WTC11 (cell line): ENCODE data around the gene ZNF677. TPM values are rescaled to one million over a fixed set of nuclear protein-coding genes. Genes with fewer than 3 reads are reported as not detected.
A peak's percentile ranks its signal among the peaks of the same experiment; 100 is the strongest.

Experiments used
- ATAC-seq: fragments of 200-7000 bp; cut with Tn5 transposase; 2 replicates; pipeline ENCODE4 v1.10.0; 2021; ENCODE audit warnings: mild to moderate bottlenecking, moderate library complexity
- CTCF ChIA-PET: fragments of 300-600 bp; sonication (Branson Sonifier 250); formaldehyde crosslinking; loops from one replicate; lab custom pipeline; 2021; ENCODE audit warnings: antibody characterized with exemption; lab: Charles Lee
- POLR2A ChIA-PET: fragments of 350-600 bp; sonication (Branson Sonifier 250); formaldehyde crosslinking; loops from one replicate; lab custom pipeline; 2021; ENCODE audit warnings: antibody characterized with exemption; lab: Charles Lee
- DNase-seq: peaks from one replicate; pipeline ENCODE4 v3.0.0; 2021; ENCODE audit warnings: low spot score
- H3K27ac Mint-ChIP-seq: 2 replicates; pipeline ENCODE4 v1.8.0; 2021; ENCODE audit warnings: mixed read lengths
- H3K27me3 Mint-ChIP-seq: 2 replicates; pipeline ENCODE4 v1.8.0; 2021; ENCODE audit warnings: low read depth, mild to moderate bottlenecking, moderate library complexity, mixed read lengths
- H3K36me3 Mint-ChIP-seq: 2 replicates; pipeline ENCODE4 v1.8.0; 2021; ENCODE audit warnings: mixed read lengths
- H3K4me1 Mint-ChIP-seq: 2 replicates; pipeline ENCODE4 v1.8.0; 2022; ENCODE audit warnings: mixed read lengths
- H3K4me3 Mint-ChIP-seq: 2 replicates; pipeline ENCODE4 v1.8.0; 2021; ENCODE audit warnings: mild to moderate bottlenecking, moderate library complexity, mixed read lengths
- H3K9me3 Mint-ChIP-seq: 2 replicates; pipeline ENCODE4 v1.8.0; 2021; ENCODE audit warnings: mixed read lengths
- GABPB1 ChIP-seq: sonication (generic); formaldehyde crosslinking; IDR thresholded peaks from 2 replicates; pipeline ENCODE4 v1.8.1; 2023; ENCODE audit warnings: mild to moderate bottlenecking, missing genetic modification reagents
- NFE2L1 ChIP-seq: sonication (generic); formaldehyde crosslinking; IDR thresholded peaks from 2 replicates; pipeline ENCODE4 v1.8.1; 2023; ENCODE audit warnings: missing genetic modification reagents
- RORB ChIP-seq: fragments of 250-450 bp; sonication (Bioruptor Pico); IDR thresholded peaks from 2 replicates; pipeline ENCODE4 v1.9.0; 2021; ENCODE audit warnings: mild to moderate bottlenecking
- SMAD3 ChIP-seq: sonication (generic); formaldehyde crosslinking; IDR thresholded peaks from 2 replicates; pipeline ENCODE4 v1.8.0; 2022; ENCODE audit warnings: missing genetic modification reagents, mild to moderate bottlenecking, borderline replicate concordance
- ZNF121 ChIP-seq: sonication (generic); formaldehyde crosslinking; IDR thresholded peaks from 2 replicates; pipeline ENCODE4 v1.8.0; 2023; ENCODE audit warnings: missing genetic modification reagents
- total RNA-seq: library from RNA; stranded (reverse); gene quantifications from 3 replicates; pipeline ENCODE4 v1.2.3, GENCODE V29; 2021
- TF ChIP-seq, protein P1 (sequence below): sonication (generic); formaldehyde crosslinking; IDR thresholded peaks from 2 replicates; pipeline ENCODE4 v1.8.1; 2023; ENCODE audit warnings: mild to moderate bottlenecking, missing genetic modification reagents, moderate library complexity
- TF ChIP-seq, protein P2 (sequence below): sonication (generic); formaldehyde crosslinking; IDR thresholded peaks from 2 replicates; pipeline ENCODE4 v1.8.0; 2023; ENCODE audit warnings: mild to moderate bottlenecking, missing genetic modification reagents
- TF ChIP-seq, protein P3 (sequence below): fragments of 200-600 bp; IDR thresholded peaks from 2 replicates; pipeline ENCODE4 v1.8.0; 2022; ENCODE audit warnings: antibody characterized with exemption
- TF ChIP-seq, protein P4 (sequence below): sonication (generic); formaldehyde crosslinking; IDR thresholded peaks from 2 replicates; pipeline ENCODE4 v1.8.0; 2022; ENCODE audit warnings: missing genetic modification reagents
- TF ChIP-seq, protein P5 (sequence below): sonication (generic); formaldehyde crosslinking; IDR thresholded peaks from 2 replicates; pipeline ENCODE4 v1.8.1; 2022; ENCODE audit warnings: low read depth, mild to moderate bottlenecking, moderate library complexity, missing genetic modification reagents, borderline replicate concordance
- TF ChIP-seq, protein P6 (sequence below): fragments of 250-450 bp; sonication (Bioruptor Pico); IDR thresholded peaks from 2 replicates; pipeline ENCODE4 v1.9.0; 2021; ENCODE audit warnings: mild to moderate bottlenecking
- TF ChIP-seq, protein P7 (sequence below): fragments of 250-450 bp; sonication (Bioruptor Pico); IDR thresholded peaks from 2 replicates; pipeline ENCODE4 v1.9.0; 2021; ENCODE audit warnings: mild to moderate bottlenecking

Gene ZNF677
- total RNA-seq, 1 experiment from 2014 or later: 58.8 TPM

DNA sequence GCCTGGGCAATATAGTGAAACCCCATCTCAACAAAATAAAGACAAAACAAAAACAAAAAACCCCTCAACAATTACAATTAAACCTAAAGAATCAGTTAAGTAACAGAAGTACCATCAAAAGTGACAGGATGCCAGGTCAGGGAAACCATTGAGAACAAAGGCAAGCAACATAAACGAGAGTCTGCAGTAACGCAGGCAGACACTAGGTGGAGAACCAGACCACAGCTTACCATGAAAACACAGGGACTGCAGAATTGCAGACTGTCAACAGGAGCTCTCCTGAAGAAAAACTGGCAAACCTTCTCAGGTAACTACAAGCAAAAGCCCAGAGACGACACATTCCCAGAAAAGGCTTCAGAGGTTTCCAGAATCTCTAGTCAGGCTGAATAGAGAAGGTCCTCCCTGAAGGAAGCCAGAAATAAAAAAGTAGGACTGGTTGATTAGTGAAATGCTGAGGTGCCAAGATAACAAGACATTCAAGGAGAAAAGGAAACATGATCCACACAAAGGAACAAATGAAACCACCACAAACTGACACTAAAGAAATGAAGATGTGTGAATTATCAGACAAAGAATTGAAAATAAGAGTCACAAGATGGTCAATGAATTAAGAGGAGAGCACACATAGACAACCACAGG, 59.3 kb downstream of the ZNF677 start:
- CTCF ChIA-PET: interaction anchor here (0.6 to 2.0 kb wide), 37 partner anchors 10 to 1773 kb away, joined by 3 to 17 read pairs (median 5); partner anchors contain the start of genes ZNF347, ZNF525, ZNF677 and ZNF761
- H3K4me1 Mint-ChIP-seq: peaks cover 29% of the 10 kb centered on the region
- peaks cover 8% of the 10 kb centered on the region for H3K36me3 Mint-ChIP-seq
- peak; percentile 81 for DNase-seq
- TF ChIP-seq RORB (CRISPR knock-in tag): no peak
- TF ChIP-seq, protein P1, sequence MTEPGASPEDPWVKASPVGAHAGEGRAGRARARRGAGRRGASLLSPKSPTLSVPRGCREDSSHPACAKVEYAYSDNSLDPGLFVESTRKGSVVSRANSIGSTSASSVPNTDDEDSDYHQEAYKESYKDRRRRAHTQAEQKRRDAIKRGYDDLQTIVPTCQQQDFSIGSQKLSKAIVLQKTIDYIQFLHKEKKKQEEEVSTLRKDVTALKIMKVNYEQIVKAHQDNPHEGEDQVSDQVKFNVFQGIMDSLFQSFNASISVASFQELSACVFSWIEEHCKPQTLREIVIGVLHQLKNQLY (CRISPR knock-in tag): no peak
- TF ChIP-seq, protein P2, sequence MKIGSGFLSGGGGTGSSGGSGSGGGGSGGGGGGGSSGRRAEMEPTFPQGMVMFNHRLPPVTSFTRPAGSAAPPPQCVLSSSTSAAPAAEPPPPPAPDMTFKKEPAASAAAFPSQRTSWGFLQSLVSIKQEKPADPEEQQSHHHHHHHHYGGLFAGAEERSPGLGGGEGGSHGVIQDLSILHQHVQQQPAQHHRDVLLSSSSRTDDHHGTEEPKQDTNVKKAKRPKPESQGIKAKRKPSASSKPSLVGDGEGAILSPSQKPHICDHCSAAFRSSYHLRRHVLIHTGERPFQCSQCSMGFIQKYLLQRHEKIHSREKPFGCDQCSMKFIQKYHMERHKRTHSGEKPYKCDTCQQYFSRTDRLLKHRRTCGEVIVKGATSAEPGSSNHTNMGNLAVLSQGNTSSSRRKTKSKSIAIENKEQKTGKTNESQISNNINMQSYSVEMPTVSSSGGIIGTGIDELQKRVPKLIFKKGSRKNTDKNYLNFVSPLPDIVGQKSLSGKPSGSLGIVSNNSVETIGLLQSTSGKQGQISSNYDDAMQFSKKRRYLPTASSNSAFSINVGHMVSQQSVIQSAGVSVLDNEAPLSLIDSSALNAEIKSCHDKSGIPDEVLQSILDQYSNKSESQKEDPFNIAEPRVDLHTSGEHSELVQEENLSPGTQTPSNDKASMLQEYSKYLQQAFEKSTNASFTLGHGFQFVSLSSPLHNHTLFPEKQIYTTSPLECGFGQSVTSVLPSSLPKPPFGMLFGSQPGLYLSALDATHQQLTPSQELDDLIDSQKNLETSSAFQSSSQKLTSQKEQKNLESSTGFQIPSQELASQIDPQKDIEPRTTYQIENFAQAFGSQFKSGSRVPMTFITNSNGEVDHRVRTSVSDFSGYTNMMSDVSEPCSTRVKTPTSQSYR: no peak
- TF ChIP-seq, protein P3, sequence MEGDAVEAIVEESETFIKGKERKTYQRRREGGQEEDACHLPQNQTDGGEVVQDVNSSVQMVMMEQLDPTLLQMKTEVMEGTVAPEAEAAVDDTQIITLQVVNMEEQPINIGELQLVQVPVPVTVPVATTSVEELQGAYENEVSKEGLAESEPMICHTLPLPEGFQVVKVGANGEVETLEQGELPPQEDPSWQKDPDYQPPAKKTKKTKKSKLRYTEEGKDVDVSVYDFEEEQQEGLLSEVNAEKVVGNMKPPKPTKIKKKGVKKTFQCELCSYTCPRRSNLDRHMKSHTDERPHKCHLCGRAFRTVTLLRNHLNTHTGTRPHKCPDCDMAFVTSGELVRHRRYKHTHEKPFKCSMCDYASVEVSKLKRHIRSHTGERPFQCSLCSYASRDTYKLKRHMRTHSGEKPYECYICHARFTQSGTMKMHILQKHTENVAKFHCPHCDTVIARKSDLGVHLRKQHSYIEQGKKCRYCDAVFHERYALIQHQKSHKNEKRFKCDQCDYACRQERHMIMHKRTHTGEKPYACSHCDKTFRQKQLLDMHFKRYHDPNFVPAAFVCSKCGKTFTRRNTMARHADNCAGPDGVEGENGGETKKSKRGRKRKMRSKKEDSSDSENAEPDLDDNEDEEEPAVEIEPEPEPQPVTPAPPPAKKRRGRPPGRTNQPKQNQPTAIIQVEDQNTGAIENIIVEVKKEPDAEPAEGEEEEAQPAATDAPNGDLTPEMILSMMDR: peak; percentile 81
- peak overlapping the region; percentile 24 for H3K4me3 Mint-ChIP-seq
- peak overlapping the region; percentile 35; the same call in 1 of the 2 replicates for H3K27ac Mint-ChIP-seq
- peaks cover 28% of the 10 kb centered on the region for H3K27me3 Mint-ChIP-seq
- peak; percentile 36 for ATAC-seq
- H3K9me3 Mint-ChIP-seq: peaks cover 9% of the 10 kb centered on the region
- POLR2A ChIA-PET: no interaction called here

DNA sequence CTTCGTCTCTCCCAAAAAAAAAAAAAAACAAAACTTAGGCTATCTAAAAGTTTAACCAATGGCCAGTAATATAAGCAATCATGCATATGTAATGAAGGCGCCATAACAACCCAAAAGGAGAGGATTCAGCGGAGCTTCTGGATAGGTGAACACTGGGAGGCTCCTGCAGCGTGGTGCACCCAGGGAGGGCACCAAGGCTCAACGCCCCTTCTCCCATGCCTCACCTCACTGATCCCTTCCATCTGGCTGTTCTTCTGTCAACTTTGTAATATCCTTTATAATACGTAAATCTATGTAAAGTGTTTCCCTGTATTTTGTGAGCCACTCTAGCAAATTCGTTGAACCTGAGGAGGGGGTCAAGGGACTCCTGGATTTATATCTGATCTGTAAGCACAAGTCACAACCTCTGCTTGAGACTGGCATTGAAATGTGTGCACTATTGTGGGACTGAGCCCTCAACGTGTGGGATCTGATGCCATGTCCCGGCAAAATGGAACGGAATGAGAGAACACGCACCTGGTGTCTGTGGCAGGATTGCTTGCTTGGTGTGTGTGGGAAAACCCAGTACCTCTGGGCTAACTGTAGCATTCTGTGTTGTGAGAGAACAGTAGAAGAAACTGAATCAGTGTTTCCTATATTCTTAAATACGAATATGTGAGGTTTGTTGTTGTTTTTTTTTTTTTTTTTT, 61.0 kb downstream of the ZNF677 start:
- no peaks in the 10 kb centered on the region for H3K9me3 Mint-ChIP-seq
- peaks cover 28% of the 10 kb centered on the region for H3K27me3 Mint-ChIP-seq
- DNase-seq (no peak), ATAC-seq (peak; percentile 5)
- no peak overlapping the region for H3K27ac Mint-ChIP-seq
- peak overlapping the region; percentile 96 for H3K4me3 Mint-ChIP-seq
- POLR2A ChIA-PET: no interaction called here
- TF ChIP-seq SMAD3 (CRISPR knock-in tag) (no peak), ZNF121 (CRISPR knock-in tag) (peak; percentile 95)
- TF ChIP-seq, all 79 proteins: peak for 1
- Mint-ChIP-seq H3K36me3 (no peaks in the 10 kb centered on the region), H3K4me1 (peaks cover 29% of the 10 kb centered on the region)
- CTCF ChIA-PET: no interaction called here

DNA sequence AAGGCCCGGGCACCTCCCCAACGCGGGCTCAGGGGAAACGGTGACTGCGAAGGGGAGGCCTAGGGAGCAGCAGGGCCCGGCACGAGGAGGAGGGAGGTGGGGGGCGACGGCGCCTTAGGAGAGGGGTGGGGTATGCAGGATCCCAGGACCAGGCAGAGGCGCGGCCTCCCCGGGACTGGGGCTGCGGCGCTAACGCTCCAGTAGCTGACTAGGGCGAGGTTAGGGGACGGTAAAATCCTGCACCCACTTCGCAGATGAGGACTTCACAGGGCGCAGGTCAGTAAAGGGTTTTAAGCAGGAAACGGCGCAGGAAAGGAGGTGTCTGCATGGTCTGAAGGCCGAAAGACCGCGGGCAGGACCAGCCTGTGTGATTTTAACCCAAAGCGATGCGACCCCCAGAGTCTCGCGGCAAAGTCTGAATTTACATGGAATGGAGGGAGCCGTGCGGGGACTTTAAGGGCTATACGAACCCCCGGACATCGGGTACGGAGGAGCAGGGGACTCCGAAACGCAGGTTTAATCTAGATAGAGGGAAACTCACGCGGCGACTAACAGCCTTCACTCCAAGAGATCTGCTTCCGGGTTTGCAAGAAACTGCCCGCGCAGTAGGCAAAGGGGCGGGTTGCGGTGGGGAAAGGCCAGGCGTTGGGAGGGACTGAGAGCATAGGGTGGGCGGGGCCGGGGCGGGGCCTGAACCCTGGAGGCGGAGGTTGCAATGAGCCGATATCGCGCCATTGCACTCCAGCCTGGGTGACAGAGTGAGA, 61.7 kb downstream of the ZNF677 start, which contains the start of gene ZNF665:
Gene ZNF665 (minus strand): TSS at position 588 of the 764 bp plus-strand sequence. CDS start 10,460 bp downstream, outside the sequence.
- Mint-ChIP-seq H3K4me1 (peaks cover 29% of the 10 kb centered on the region), H3K4me3 (peak within 1 kb of the TSS; percentile 96), H3K27ac (peak within 1 kb of the TSS; percentile 70), H3K27me3 (peaks cover 26% of the 10 kb centered on the region), H3K9me3 (no peaks in the 10 kb centered on the region), H3K36me3 (no peaks in the 10 kb centered on the region)
- peak; percentile 87 for DNase-seq
- peak; percentile 75 for ATAC-seq
- POLR2A ChIA-PET: no interaction called here
- CTCF ChIA-PET: interaction anchor here (1.3 kb wide), 1 partner anchor 116 kb away, joined by 4 read pairs; no protein-coding TSS in a partner anchor
- TF ChIP-seq, protein P4, sequence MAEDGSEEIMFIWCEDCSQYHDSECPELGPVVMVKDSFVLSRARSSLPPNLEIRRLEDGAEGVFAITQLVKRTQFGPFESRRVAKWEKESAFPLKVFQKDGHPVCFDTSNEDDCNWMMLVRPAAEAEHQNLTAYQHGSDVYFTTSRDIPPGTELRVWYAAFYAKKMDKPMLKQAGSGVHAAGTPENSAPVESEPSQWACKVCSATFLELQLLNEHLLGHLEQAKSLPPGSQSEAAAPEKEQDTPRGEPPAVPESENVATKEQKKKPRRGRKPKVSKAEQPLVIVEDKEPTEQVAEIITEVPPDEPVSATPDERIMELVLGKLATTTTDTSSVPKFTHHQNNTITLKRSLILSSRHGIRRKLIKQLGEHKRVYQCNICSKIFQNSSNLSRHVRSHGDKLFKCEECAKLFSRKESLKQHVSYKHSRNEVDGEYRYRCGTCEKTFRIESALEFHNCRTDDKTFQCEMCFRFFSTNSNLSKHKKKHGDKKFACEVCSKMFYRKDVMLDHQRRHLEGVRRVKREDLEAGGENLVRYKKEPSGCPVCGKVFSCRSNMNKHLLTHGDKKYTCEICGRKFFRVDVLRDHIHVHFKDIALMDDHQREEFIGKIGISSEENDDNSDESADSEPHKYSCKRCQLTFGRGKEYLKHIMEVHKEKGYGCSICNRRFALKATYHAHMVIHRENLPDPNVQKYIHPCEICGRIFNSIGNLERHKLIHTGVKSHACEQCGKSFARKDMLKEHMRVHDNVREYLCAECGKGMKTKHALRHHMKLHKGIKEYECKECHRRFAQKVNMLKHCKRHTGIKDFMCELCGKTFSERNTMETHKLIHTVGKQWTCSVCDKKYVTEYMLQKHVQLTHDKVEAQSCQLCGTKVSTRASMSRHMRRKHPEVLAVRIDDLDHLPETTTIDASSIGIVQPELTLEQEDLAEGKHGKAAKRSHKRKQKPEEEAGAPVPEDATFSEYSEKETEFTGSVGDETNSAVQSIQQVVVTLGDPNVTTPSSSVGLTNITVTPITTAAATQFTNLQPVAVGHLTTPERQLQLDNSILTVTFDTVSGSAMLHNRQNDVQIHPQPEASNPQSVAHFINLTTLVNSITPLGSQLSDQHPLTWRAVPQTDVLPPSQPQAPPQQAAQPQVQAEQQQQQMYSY (CRISPR knock-in tag): peak; percentile 39; the same call in 1 of the 2 replicates
- TF ChIP-seq, protein P5, sequence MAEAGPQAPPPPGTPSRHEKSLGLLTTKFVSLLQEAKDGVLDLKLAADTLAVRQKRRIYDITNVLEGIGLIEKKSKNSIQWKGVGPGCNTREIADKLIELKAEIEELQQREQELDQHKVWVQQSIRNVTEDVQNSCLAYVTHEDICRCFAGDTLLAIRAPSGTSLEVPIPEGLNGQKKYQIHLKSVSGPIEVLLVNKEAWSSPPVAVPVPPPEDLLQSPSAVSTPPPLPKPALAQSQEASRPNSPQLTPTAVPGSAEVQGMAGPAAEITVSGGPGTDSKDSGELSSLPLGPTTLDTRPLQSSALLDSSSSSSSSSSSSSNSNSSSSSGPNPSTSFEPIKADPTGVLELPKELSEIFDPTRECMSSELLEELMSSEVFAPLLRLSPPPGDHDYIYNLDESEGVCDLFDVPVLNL (CRISPR knock-in tag): no peak
- TF ChIP-seq NFE2L1 (CRISPR knock-in tag) (no peak), SMAD3 (CRISPR knock-in tag) (0 out of 2 replicates have a peak, but pooled peaks have one; percentile 3), GABPB1 (CRISPR knock-in tag) (no peak)
- TF ChIP-seq, protein P6, sequence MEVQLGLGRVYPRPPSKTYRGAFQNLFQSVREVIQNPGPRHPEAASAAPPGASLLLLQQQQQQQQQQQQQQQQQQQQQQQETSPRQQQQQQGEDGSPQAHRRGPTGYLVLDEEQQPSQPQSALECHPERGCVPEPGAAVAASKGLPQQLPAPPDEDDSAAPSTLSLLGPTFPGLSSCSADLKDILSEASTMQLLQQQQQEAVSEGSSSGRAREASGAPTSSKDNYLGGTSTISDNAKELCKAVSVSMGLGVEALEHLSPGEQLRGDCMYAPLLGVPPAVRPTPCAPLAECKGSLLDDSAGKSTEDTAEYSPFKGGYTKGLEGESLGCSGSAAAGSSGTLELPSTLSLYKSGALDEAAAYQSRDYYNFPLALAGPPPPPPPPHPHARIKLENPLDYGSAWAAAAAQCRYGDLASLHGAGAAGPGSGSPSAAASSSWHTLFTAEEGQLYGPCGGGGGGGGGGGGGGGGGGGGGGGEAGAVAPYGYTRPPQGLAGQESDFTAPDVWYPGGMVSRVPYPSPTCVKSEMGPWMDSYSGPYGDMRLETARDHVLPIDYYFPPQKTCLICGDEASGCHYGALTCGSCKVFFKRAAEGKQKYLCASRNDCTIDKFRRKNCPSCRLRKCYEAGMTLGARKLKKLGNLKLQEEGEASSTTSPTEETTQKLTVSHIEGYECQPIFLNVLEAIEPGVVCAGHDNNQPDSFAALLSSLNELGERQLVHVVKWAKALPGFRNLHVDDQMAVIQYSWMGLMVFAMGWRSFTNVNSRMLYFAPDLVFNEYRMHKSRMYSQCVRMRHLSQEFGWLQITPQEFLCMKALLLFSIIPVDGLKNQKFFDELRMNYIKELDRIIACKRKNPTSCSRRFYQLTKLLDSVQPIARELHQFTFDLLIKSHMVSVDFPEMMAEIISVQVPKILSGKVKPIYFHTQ (CRISPR knock-in tag): no peak
- TF ChIP-seq, protein P7, sequence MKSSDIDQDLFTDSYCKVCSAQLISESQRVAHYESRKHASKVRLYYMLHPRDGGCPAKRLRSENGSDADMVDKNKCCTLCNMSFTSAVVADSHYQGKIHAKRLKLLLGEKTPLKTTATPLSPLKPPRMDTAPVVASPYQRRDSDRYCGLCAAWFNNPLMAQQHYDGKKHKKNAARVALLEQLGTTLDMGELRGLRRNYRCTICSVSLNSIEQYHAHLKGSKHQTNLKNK (CRISPR knock-in tag): no peak
